Measurements from ENCODE around the gene MYPN.

The MYPN gene

GRCh38 chr10:68086910-68087684 lies 22.2 kb upstream of the MYPN start:
- DNase-seq, result no peak
- in situ Hi-C loops (cut with HindIII; ENCODE audit: low pct_ligation_motif_present, low pct_unique_long_range_greater_than_20kb, low sequenced_read_pairs), result no loop called here

- in situ Hi-C loops (cut with HindIII; ENCODE audit: low pct_ligation_motif_present, low pct_unique_long_range_greater_than_20kb, low sequenced_read_pairs), result no loop called here
- DNase-seq, result no peak
Measured at GRCh38 chr10:68087685-68088401, 21.4 kb upstream of the MYPN start.

- in situ Hi-C loops (cut with HindIII; ENCODE audit: low pct_ligation_motif_present, low pct_unique_long_range_greater_than_20kb, low sequenced_read_pairs), result no loop called here
- DNase-seq, result no peak
Measured at GRCh38 chr10:68088740-68089139, 20.5 kb upstream of the MYPN start.

- in situ Hi-C loops (cut with HindIII; ENCODE audit: low pct_ligation_motif_present, low pct_unique_long_range_greater_than_20kb, low sequenced_read_pairs), result no loop called here
- DNase-seq, result no peak
Measured at GRCh38 chr10:68090586-68090985, 18.7 kb upstream of the MYPN start.

GRCh38 chr10:68092512-68092911 lies 16.8 kb upstream of the MYPN start:
- no peak for DNase-seq
- in situ Hi-C loops (cut with HindIII; ENCODE audit: low pct_ligation_motif_present, low pct_unique_long_range_greater_than_20kb, low sequenced_read_pairs), result no loop called here

- DNase-seq, result peak; percentile 42
- in situ Hi-C loops (cut with HindIII; ENCODE audit: low pct_ligation_motif_present, low pct_unique_long_range_greater_than_20kb, low sequenced_read_pairs), result no loop called here
Measured at GRCh38 chr10:68095153-68095552, 14.1 kb upstream of the MYPN start.

- in situ Hi-C loops (cut with HindIII; ENCODE audit: low pct_ligation_motif_present, low pct_unique_long_range_greater_than_20kb, low sequenced_read_pairs), result no loop called here
- peak; percentile 79 for DNase-seq
Measured at GRCh38 chr10:68096913-68097516, 12.3 kb upstream of the MYPN start.

- DNase-seq, result no peak
- in situ Hi-C loops (cut with HindIII; ENCODE audit: low pct_ligation_motif_present, low pct_unique_long_range_greater_than_20kb, low sequenced_read_pairs), result no loop called here
Measured at GRCh38 chr10:68099736-68100135, 9.6 kb upstream of the MYPN start.

GRCh38 chr10:68101066-68101465 lies 8.2 kb upstream of the MYPN start:
- DNase-seq, result no peak
- in situ Hi-C loops (cut with HindIII; ENCODE audit: low pct_ligation_motif_present, low pct_unique_long_range_greater_than_20kb, low sequenced_read_pairs), result no loop called here

GRCh38 chr10:68103261-68103878 lies 5.9 kb upstream of the MYPN start:
- no peak for DNase-seq
- in situ Hi-C loops (cut with HindIII; ENCODE audit: low pct_ligation_motif_present, low pct_unique_long_range_greater_than_20kb, low sequenced_read_pairs), result no loop called here

GRCh38 chr10:68103901-68104300 lies 5.4 kb upstream of the MYPN start:
- in situ Hi-C loops (cut with HindIII; ENCODE audit: low pct_ligation_motif_present, low pct_unique_long_range_greater_than_20kb, low sequenced_read_pairs), result no loop called here
- DNase-seq, result no peak

- in situ Hi-C loops (cut with HindIII; ENCODE audit: low pct_ligation_motif_present, low pct_unique_long_range_greater_than_20kb, low sequenced_read_pairs), result no loop called here
- DNase-seq, result no peak
Measured at GRCh38 chr10:68105820-68106219, 3.5 kb upstream of the MYPN start.

- in situ Hi-C loops (cut with HindIII; ENCODE audit: low pct_ligation_motif_present, low pct_unique_long_range_greater_than_20kb, low sequenced_read_pairs), result no loop called here
- DNase-seq, result no peak
Measured at GRCh38 chr10:68106656-68107055, 2.6 kb upstream of the MYPN start.

GRCh38 chr10:68107651-68108050 lies 1.6 kb upstream of the MYPN start:
- in situ Hi-C loops (cut with HindIII; ENCODE audit: low pct_ligation_motif_present, low pct_unique_long_range_greater_than_20kb, low sequenced_read_pairs), result no loop called here
- no peak for DNase-seq

- no peak for DNase-seq
- in situ Hi-C loops (cut with HindIII; ENCODE audit: low pct_ligation_motif_present, low pct_unique_long_range_greater_than_20kb, low sequenced_read_pairs), result no loop called here
Measured at GRCh38 chr10:68108051-68108450, 1.2 kb upstream of the MYPN start.

GRCh38 chr10:68108653-68109052 lies 635 bp upstream of the MYPN start:
- in situ Hi-C loops (cut with HindIII; ENCODE audit: low pct_ligation_motif_present, low pct_unique_long_range_greater_than_20kb, low sequenced_read_pairs), result no loop called here
- DNase-seq, result no peak

- in situ Hi-C loops (cut with HindIII; ENCODE audit: low pct_ligation_motif_present, low pct_unique_long_range_greater_than_20kb, low sequenced_read_pairs), result no loop called here
- no peak for DNase-seq
Measured at GRCh38 chr10:68110027-68110426, 739 bp downstream of the MYPN start.

- in situ Hi-C loops (cut with HindIII; ENCODE audit: low pct_ligation_motif_present, low pct_unique_long_range_greater_than_20kb, low sequenced_read_pairs), result no loop called here
- DNase-seq, result no peak
Measured at GRCh38 chr10:68111584-68111983, 2.3 kb downstream of the MYPN start.

GRCh38 chr10:68112837-68113236 lies 3.5 kb downstream of the MYPN start:
- in situ Hi-C loops (cut with HindIII; ENCODE audit: low pct_ligation_motif_present, low pct_unique_long_range_greater_than_20kb, low sequenced_read_pairs), result no loop called here
- DNase-seq, result no peak

Measured in ACHN (cell line).